AG09309 (cell line): ENCODE data around the gene PTPN1.

Source experiments
- DNase-seq: peaks from one replicate; pipeline ENCODE4 v3.0.0-alpha.2; 2010; ENCODE audit warnings: low read depth
- H3K4me3 ChIP-seq: 2 replicates; pipeline ENCODE4 v1.5.1; 2011; ENCODE audit warnings: mild to moderate bottlenecking, low read depth, low read length, moderate library complexity; ENCODE audit not compliant: control insufficient read depth
- CTCF ChIP-seq: IDR thresholded peaks from 2 replicates; pipeline ENCODE4 v1.5.1; 2011; ENCODE audit warnings: mild to moderate bottlenecking, low read depth, low read length, inconsistent platforms; ENCODE audit not compliant: insufficient read depth, control insufficient read depth; ENCODE audit errors: missing control alignments

The PTPN1 gene

DNA sequence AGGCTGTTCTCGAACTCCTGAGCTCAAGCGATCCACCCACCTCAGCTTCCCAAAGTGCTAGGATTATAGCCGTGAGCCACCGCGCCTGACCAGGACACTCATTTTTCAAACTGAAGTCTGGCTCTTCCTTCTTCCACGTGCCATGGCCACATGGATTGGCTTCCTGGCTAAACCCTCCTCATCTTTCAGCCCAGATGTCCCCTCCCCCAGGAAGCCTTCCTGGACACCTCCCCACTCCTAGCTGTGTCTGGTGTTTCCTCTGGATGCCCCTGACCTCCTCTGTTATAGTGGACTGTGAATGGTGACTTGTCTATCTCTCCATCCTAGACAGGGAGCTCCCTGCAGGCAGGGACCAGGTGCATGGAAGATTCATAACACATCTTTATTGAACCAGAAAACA, 124.0 kb downstream of the PTPN1 start:
- TF ChIP-seq CTCF, result no peak
- no peak for DNase-seq
- H3K4me3 ChIP-seq, result no peak overlapping the region
